Lower leg skin (tissue), 3 donors: ENCODE results near the gene BRD3OS.

Experiments
- CTCF ChIP-seq, 3 donors: fragments of 450-650 bp; IDR thresholded peaks; one replicate each; pipeline ENCODE4 v1.5.1; 2016; ENCODE audit warnings: antibody characterized with exemption in 3 of 3, mild to moderate bottlenecking in 3 of 3, moderate library complexity in 2 of 3
- POLR2A ChIP-seq, 2 donors: fragments of 450-650 bp; IDR thresholded peaks; one replicate each; pipeline ENCODE4 v1.6.1; 2016 to 2017; ENCODE audit warnings: antibody characterized with exemption in 2 of 2, mild to moderate bottlenecking in 1 of 2, moderate library complexity in 1 of 2

- TF ChIP-seq CTCF (IDR thresholded peaks at IDR 0.05) (no peak), POLR2A (IDR thresholded peaks at IDR 0.05) (no peak)
These were observed 35.9 kb downstream of the BRD3OS start for GRCh38 chr9:134061019-134061687.
